HCT116 (cell line): ENCODE results near the gene TIAM1. TPM values are rescaled to one million over a fixed set of nuclear protein-coding genes. Genes with fewer than 3 reads are reported as not detected.

Source experiments
- ATAC-seq: fragments of 200-7000 bp; cut with Tn5 transposase; 2 replicates; pipeline ENCODE4 v1.9.1; 2020; ENCODE audit warnings: mild to moderate bottlenecking, moderate library complexity
- BruUV-seq: library from RNA; stranded (reverse); fragments of 400-500 nt; replicated peaks from 2 replicates; lab custom pipeline; 2021; lab: Mats Ljungman, UMichigan
- CTCF ChIA-PET: fragments of 300-600 bp; sonication (Branson Sonifier 250); formaldehyde crosslinking; loops from one replicate; lab custom pipeline; 2021; ENCODE audit warnings: antibody characterized with exemption; lab: Charles Lee
- POLR2A ChIA-PET: fragments of 300-600, 350-600 bp; sonication (Branson Sonifier 250); formaldehyde crosslinking; loops from one replicate; lab custom pipeline; 2021; ENCODE audit warnings: antibody characterized with exemption; lab: Charles Lee
- RAD21 ChIA-PET, 2 experiments: fragments of 300-600 bp; sonication (Branson Sonifier 250); formaldehyde crosslinking; loops; one replicate each; lab custom pipeline; 2023; ENCODE audit warnings: low total read pairs in 2 of 2; ENCODE audit not compliant: uncharacterized antibody in 2 of 2, unreplicated experiment in 2 of 2, low non-redundant PET in 1 of 2; lab: Charles Lee
- DNase-seq: peaks from one replicate; pipeline ENCODE4 v3.0.0-alpha.2; 2010; ENCODE audit warnings: low read depth, low spot score
- H2AFZ ChIP-seq: fragments of 200-600 bp; shearing (Covaris generic), sonication (generic); 2 replicates; pipeline ENCODE4 v1.6.1; 2017; ENCODE audit warnings: low read depth, mixed run types, mixed read lengths, antibody characterized with exemption, low read length; ENCODE audit not compliant: poor library complexity, severe bottlenecking
- H3K27ac ChIP-seq: 2 replicates; pipeline ENCODE4 v1.5.1; 2012; ENCODE audit warnings: low read depth, low read length
- H3K27me3 ChIP-seq: fragments of 200-600 bp; sonication (generic); 2 replicates; pipeline ENCODE4 v1.6.1; 2016; ENCODE audit warnings: mixed run types, low read length, mixed read lengths; ENCODE audit not compliant: insufficient read depth
- H3K36me3 ChIP-seq, 2 experiments: fragments of 200-500 bp in 1 of 2; fragments of 200-600 bp in 1 of 2; sonication (Bioruptor generic) in 1 of 2; sonication (generic) in 1 of 2; 2 replicates each; pipeline versions ENCODE4 v1.5.1 to v1.6.1; 2014 to 2016; ENCODE audit warnings: low read length in 2 of 2, inconsistent platforms in 1 of 2, mixed read lengths in 1 of 2, mixed run types in 1 of 2; ENCODE audit not compliant: insufficient read depth in 2 of 2, control insufficient read depth in 1 of 2
- H3K4me1 ChIP-seq, 2 experiments: fragments of 200-600 bp in 1 of 2; sonication (generic) in 1 of 2; 2 replicates each; pipeline versions ENCODE4 v1.5.1 to v1.6.1; 2012 to 2017; ENCODE audit warnings: low read length in 2 of 2, inconsistent platforms in 1 of 2, mild to moderate bottlenecking in 1 of 2, mixed read lengths in 1 of 2, mixed run types in 1 of 2, moderate library complexity in 1 of 2; ENCODE audit not compliant: insufficient read depth in 2 of 2, control insufficient read depth in 1 of 2
- H3K4me2 ChIP-seq: fragments of 200-600 bp; sonication (generic); 2 replicates; pipeline ENCODE4 v1.6.1; 2017; ENCODE audit warnings: mixed run types, low read length, mixed read lengths
- H3K4me3 ChIP-seq, 2 experiments: fragments of 200-600 bp in 1 of 2; sonication (generic) in 1 of 2; replicated peaks in 1 of 2; 2 replicates each; pipeline ENCODE4 v1.5.1; 2011 to 2016; ENCODE audit warnings: low read length in 2 of 2, control low read depth in 1 of 2, low read depth in 1 of 2, mild to moderate bottlenecking in 1 of 2, mixed read lengths in 1 of 2, mixed run types in 1 of 2
- H3K79me2 ChIP-seq: fragments of 200-600 bp; sonication (generic); 2 replicates; pipeline ENCODE4 v1.6.1; 2017; ENCODE audit warnings: mild to moderate bottlenecking, mixed run types, low read length, moderate library complexity, mixed read lengths; ENCODE audit not compliant: insufficient read depth
- H3K9ac ChIP-seq: fragments of 200-600 bp; sonication (generic); 2 replicates; pipeline ENCODE4 v1.6.1; 2016; ENCODE audit warnings: low read length, mixed read lengths
- H3K9me2 ChIP-seq: fragments of 200-600 bp; sonication (generic), shearing (Covaris generic); 2 replicates; pipeline ENCODE4 v1.6.1; 2017; ENCODE audit warnings: mixed run types, mild to moderate bottlenecking, moderate library complexity; ENCODE audit not compliant: insufficient read depth
- H3K9me3 ChIP-seq, 2 experiments: fragments of 200-500 bp in 1 of 2; fragments of 200-600 bp in 1 of 2; sonication (Bioruptor generic) in 1 of 2; sonication (generic) in 1 of 2; 2 replicates each; pipeline ENCODE4 v1.6.1; 2014 to 2017; ENCODE audit warnings: low read length in 2 of 2, mixed read lengths in 2 of 2, inconsistent platforms in 1 of 2, low read depth in 1 of 2, mild to moderate bottlenecking in 1 of 2, mixed run types in 1 of 2, moderate library complexity in 1 of 2; ENCODE audit not compliant: control insufficient read depth in 1 of 2, insufficient read depth in 1 of 2
- H4K20me1 ChIP-seq: fragments of 200-600 bp; sonication (generic), shearing (Covaris generic); 2 replicates; pipeline ENCODE4 v1.6.1; 2017; ENCODE audit warnings: mixed run types, mild to moderate bottlenecking, moderate library complexity; ENCODE audit not compliant: insufficient read depth
- CBX3 ChIP-seq: IDR thresholded peaks from 2 replicates; pipeline ENCODE4 v1.6.1; 2012; ENCODE audit warnings: low read depth
- EZH2phosphoT487 ChIP-seq: fragments of 200-600 bp; IDR thresholded peaks from 2 replicates; pipeline ENCODE4 v1.6.1; 2018; ENCODE audit warnings: antibody characterized with exemption, borderline replicate concordance
- FOSL1 ChIP-seq: IDR thresholded peaks from 2 replicates; pipeline ENCODE4 v1.6.1; 2012; ENCODE audit warnings: low read depth
- MAX ChIP-seq: IDR thresholded peaks from 2 replicates; pipeline ENCODE4 v1.6.1; 2012
- POLR2A ChIP-seq: IDR thresholded peaks from 2 replicates; pipeline ENCODE4 v1.7.0; 2011; ENCODE audit warnings: borderline replicate concordance; ENCODE audit not compliant: insufficient read depth, insufficient read length; ENCODE audit errors: extremely low read depth
- YY1 ChIP-seq: IDR thresholded peaks from 2 replicates; pipeline ENCODE4 v1.6.1; 2011; ENCODE audit warnings: low read length, low read depth, moderate library complexity, mild to moderate bottlenecking; ENCODE audit not compliant: insufficient replicate concordance; ENCODE audit errors: extremely low read depth
- intact Hi-C: fragments of 100-400 bp; cut with micrococcal nuclease; formaldehyde crosslinking; loops from 2 replicates; pipeline ENCODE4 v1.10.0; 2022
- total RNA-seq: library from RNA; stranded (reverse); gene quantifications from one replicate; pipeline ENCODE4 v1.2.1, GENCODE V29; 2021; ENCODE audit not compliant: unreplicated experiment
- TF ChIP-seq, protein P1 (sequence below), 3 experiments: fragments of 200-600 bp in 1 of 3; sonication (generic) in 1 of 3; IDR thresholded peaks in 2 of 3; conservative IDR thresholded peaks in 1 of 3; 2 replicates each; pipeline ENCODE4 v1.5.1; 2012 to 2017; ENCODE audit warnings: low read depth in 2 of 3, low read length in 2 of 3, antibody characterized with exemption in 1 of 3, borderline replicate concordance in 1 of 3, control low read depth in 1 of 3, mild to moderate bottlenecking in 1 of 3, mixed read lengths in 1 of 3, mixed run types in 1 of 3, moderate library complexity in 1 of 3; ENCODE audit not compliant: insufficient read depth in 1 of 3

TIAM1 gene
- total RNA-seq, 1 experiment from 2014 or later: 47.8 TPM

DNA sequence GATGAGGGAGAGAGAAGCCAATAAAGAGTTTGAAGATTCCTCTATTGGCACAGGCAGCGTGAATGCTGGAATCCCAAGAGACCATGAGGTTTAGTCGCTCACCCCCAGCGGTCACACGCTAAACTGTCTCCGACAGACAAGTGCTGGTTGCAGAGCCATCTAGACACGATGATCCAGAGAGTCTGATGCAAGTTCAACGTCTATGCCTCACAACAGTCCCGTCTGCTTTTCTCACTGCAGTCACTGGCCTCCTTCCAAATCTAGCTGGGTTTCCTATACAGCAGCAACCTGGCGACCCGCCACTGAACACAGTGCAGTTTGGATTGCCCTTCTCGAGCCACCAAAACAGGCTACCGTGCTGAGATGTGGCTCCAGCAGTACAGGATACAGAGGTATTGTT, 207.2 kb downstream of the TIAM1 start:
- Histone ChIP-seq H4K20me1 (no peaks in the 10 kb centered on the region), H3K36me3 (peaks cover 0 to 2% of the 10 kb centered on the region in 2 experiments; a peak in 1 of 4 replicates), H3K9ac (no peak overlapping the region), H3K79me2 (no peaks in the 10 kb centered on the region), H3K4me3 (no peak overlapping the region), H3K27ac (no peak overlapping the region), H3K4me2 (no peak overlapping the region), H3K27me3 (no peaks in the 10 kb centered on the region), H3K4me1 (no peaks in the 10 kb centered on the region), H2AFZ (no peak overlapping the region), H3K9me2 (no peaks in the 10 kb centered on the region), H3K9me3 (no peaks in the 10 kb centered on the region)
- DNase-seq (no peak), ATAC-seq (no peak)
- ChIA-PET CTCF (no interaction called here), POLR2A (no interaction called here), RAD21 (no interaction called here)
- TF ChIP-seq CBX3 (no peak), MAX (no peak), YY1 (no peak), EZH2phosphoT487 (no peak), FOSL1 (no peak), POLR2A (no peak)
- TF ChIP-seq, protein P1, sequence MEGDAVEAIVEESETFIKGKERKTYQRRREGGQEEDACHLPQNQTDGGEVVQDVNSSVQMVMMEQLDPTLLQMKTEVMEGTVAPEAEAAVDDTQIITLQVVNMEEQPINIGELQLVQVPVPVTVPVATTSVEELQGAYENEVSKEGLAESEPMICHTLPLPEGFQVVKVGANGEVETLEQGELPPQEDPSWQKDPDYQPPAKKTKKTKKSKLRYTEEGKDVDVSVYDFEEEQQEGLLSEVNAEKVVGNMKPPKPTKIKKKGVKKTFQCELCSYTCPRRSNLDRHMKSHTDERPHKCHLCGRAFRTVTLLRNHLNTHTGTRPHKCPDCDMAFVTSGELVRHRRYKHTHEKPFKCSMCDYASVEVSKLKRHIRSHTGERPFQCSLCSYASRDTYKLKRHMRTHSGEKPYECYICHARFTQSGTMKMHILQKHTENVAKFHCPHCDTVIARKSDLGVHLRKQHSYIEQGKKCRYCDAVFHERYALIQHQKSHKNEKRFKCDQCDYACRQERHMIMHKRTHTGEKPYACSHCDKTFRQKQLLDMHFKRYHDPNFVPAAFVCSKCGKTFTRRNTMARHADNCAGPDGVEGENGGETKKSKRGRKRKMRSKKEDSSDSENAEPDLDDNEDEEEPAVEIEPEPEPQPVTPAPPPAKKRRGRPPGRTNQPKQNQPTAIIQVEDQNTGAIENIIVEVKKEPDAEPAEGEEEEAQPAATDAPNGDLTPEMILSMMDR (IDR thresholded peaks at IDR 0.05 in 2 of 3, conservative IDR thresholded peaks at IDR 0.05 in 1 of 3; ENCODE audit: borderline replicate concordance in 1 of 3, insufficient read depth in 1 of 3, low read depth in 2 of 3, low read length in 2 of 3): no peak
- no TSS peak for BruUV-seq
- intact Hi-C loops: no loop called here
